Stimulated activated CD8-positive, alpha-beta memory T cell treated with anti-CD3 and anti-CD28 coated beads, Interleukin-7, amount 100 ng/mL, for 48 hours (primary cell): ENCODE data around the gene CUL2.

Experiments
- DNase-seq, 2 donors: peaks; one replicate each; pipeline ENCODE4 v3.0.0-alpha.2; 2020; ENCODE audit warnings: low read depth in 1 of 2; ENCODE audit errors: extremely low read depth in 1 of 2

CUL2 gene

GRCh38 chr10:35090162-35090954 lies at the start of gene CUL2:
Gene CUL2 (minus strand): TSS chr10:35090341. CDS start chr10:35071317, 19,024 bp downstream.
- DNase-seq = peak; percentile 72 to 86

GRCh38 chr10:35136263-35136815 lies 46.2 kb upstream of the CUL2 start:
- no peak for DNase-seq

GRCh38 chr10:35135861-35136260 lies 45.7 kb upstream of the CUL2 start:
- DNase-seq = no peak

GRCh38 chr10:35133586-35133985 lies 43.4 kb upstream of the CUL2 start:
- no peak for DNase-seq

GRCh38 chr10:35132727-35133126 lies 42.6 kb upstream of the CUL2 start:
- no peak for DNase-seq

- DNase-seq = no peak
These were observed 40.5 kb upstream of the CUL2 start for GRCh38 chr10:35130663-35131062.

GRCh38 chr10:35129185-35129674 lies 39.1 kb upstream of the CUL2 start:
- no peak for DNase-seq

GRCh38 chr10:35127289-35127891 lies 37.2 kb upstream of the CUL2 start:
- DNase-seq = peak; percentile 37 to 59

- peak; percentile 97 to 99 for DNase-seq
These were observed 36.6 kb upstream of the CUL2 start, which contains the start of gene CREM for GRCh38 chr10:35126530-35127288. Gene CREM (plus strand): TSS chr10:35126846. CDS start chr10:35137836, 10,990 bp downstream.

- DNase-seq = no peak
These were observed 36.0 kb upstream of the CUL2 start for GRCh38 chr10:35126062-35126529.

GRCh38 chr10:35124540-35124939 lies 34.4 kb upstream of the CUL2 start:
- DNase-seq = no peak

- no peak for DNase-seq
These were observed 29.2 kb upstream of the CUL2 start for GRCh38 chr10:35119378-35119777.

- no peak for DNase-seq
These were observed 22.4 kb upstream of the CUL2 start for GRCh38 chr10:35112571-35112970.

- DNase-seq = no peak
These were observed 13.7 kb upstream of the CUL2 start for GRCh38 chr10:35103882-35104281.

GRCh38 chr10:35097510-35097909 lies 7.4 kb upstream of the CUL2 start:
- DNase-seq = no peak

GRCh38 chr10:35096312-35096711 lies 6.2 kb upstream of the CUL2 start:
- DNase-seq = no peak

- DNase-seq = no peak
These were observed 2.7 kb upstream of the CUL2 start for GRCh38 chr10:35092851-35093250.

- no peak for DNase-seq
These were observed 2.1 kb upstream of the CUL2 start for GRCh38 chr10:35091994-35092790.

- no peak for DNase-seq
These were observed 455 bp downstream of the CUL2 start for GRCh38 chr10:35089611-35090161.

GRCh38 chr10:35083242-35083641 lies 6.9 kb downstream of the CUL2 start:
- DNase-seq = no peak
